HEK293 (cell line): Measurements from ENCODE around the gene EPN1.

Experiments used
- ZNF19 ChIP-seq: fragments of 450-650 bp; formaldehyde crosslinking; IDR thresholded peaks from 2 replicates; pipeline ENCODE4; 2016; ENCODE audit warnings: missing biosample characterization, missing genetic modification characterization, low read depth
- ZNF311 ChIP-seq: fragments of 450-650 bp; formaldehyde crosslinking; IDR thresholded peaks from 2 replicates; pipeline ENCODE4 v1.5.1; 2017; ENCODE audit warnings: missing biosample characterization, missing genetic modification characterization, borderline replicate concordance
- TF ChIP-seq, protein P1 (sequence below): fragments of 450-650 bp; formaldehyde crosslinking; IDR thresholded peaks from 2 replicates; pipeline ENCODE4 v1.5.1; 2016; ENCODE audit warnings: missing biosample characterization, missing genetic modification characterization
- TF ChIP-seq, protein P2 (sequence below): fragments of 450-650 bp; formaldehyde crosslinking; IDR thresholded peaks from 2 replicates; pipeline ENCODE4 v1.5.1; 2016; ENCODE audit warnings: missing biosample characterization, missing genetic modification characterization
- TF ChIP-seq, protein P3 (sequence below): fragments of 450-650 bp; formaldehyde crosslinking; IDR thresholded peaks from 2 replicates; pipeline ENCODE4 v1.5.1; 2016; ENCODE audit warnings: missing biosample characterization, missing genetic modification characterization

DNA sequence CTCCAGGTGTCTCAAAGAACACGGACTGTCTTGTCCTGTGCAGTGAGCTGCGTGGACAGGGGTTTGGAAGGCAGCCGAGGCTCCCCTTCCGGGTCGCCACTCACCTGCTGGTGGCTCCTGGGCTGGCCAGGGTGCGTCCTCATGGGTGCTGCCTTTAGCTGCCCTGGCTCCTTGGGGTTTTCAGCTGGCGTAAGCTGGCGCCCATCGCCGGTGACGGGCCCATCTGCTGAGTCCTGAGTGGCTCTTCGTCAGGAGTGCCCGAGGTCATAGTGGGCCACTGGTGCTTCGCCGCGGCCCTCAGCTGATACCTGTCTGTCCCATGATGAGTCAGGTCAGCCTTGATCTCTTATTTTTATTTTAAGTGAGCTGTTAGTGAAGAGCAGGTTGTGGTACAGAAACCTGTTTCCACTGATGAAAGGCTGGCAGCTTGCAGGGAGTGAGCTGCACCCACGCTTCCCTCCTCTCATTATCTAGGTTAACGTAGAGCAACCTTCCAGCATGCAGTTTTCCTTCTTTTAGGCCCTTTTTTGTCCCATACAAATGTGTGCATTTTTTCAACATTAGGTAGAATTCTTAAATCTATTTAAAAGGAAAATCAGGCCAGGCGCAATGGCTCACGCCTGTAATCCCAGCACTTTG is 18.4 kb downstream of the EPN1 start:
- TF ChIP-seq ZNF19 (tag by site-specific recombination) (no peak), ZNF311 (tag by site-specific recombination) (no peak)
- TF ChIP-seq, protein P1, sequence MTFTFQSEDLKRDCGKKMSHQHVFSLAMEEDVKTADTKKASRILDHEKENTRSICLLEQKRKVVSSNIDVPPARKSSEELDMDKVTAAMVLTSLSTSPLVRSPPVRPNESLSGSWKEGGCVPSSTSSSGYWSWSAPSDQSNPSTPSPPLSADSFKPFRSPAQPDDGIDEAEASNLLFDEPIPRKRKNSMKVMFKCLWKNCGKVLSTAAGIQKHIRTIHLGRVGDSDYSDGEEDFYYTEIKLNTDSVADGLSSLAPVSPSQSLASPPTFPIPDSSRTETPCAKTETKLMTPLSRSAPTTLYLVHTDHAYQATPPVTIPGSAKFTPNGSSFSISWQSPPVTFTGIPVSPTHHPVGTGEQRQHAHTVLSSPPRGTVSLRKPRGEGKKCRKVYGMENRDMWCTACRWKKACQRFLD (tag by site-specific recombination) = no peak
- TF ChIP-seq, protein P2, sequence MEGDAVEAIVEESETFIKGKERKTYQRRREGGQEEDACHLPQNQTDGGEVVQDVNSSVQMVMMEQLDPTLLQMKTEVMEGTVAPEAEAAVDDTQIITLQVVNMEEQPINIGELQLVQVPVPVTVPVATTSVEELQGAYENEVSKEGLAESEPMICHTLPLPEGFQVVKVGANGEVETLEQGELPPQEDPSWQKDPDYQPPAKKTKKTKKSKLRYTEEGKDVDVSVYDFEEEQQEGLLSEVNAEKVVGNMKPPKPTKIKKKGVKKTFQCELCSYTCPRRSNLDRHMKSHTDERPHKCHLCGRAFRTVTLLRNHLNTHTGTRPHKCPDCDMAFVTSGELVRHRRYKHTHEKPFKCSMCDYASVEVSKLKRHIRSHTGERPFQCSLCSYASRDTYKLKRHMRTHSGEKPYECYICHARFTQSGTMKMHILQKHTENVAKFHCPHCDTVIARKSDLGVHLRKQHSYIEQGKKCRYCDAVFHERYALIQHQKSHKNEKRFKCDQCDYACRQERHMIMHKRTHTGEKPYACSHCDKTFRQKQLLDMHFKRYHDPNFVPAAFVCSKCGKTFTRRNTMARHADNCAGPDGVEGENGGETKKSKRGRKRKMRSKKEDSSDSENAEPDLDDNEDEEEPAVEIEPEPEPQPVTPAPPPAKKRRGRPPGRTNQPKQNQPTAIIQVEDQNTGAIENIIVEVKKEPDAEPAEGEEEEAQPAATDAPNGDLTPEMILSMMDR (tag by site-specific recombination) = no peak
- TF ChIP-seq, protein P3, sequence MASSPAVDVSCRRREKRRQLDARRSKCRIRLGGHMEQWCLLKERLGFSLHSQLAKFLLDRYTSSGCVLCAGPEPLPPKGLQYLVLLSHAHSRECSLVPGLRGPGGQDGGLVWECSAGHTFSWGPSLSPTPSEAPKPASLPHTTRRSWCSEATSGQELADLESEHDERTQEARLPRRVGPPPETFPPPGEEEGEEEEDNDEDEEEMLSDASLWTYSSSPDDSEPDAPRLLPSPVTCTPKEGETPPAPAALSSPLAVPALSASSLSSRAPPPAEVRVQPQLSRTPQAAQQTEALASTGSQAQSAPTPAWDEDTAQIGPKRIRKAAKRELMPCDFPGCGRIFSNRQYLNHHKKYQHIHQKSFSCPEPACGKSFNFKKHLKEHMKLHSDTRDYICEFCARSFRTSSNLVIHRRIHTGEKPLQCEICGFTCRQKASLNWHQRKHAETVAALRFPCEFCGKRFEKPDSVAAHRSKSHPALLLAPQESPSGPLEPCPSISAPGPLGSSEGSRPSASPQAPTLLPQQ (tag by site-specific recombination) = no peak
